Effector memory CD8-positive, alpha-beta T cell (primary cell): ENCODE data around the gene EPHA4.
A peak's percentile ranks its signal among the peaks of the same experiment; 100 is the strongest.

Experiments
- ATAC-seq: fragments of 150-1000 bp; cut with Tn5 transposase; replicated peaks from 2 replicates; pipeline ENCODE4 v1.10.0; 2021; ENCODE audit warnings: mild to moderate bottlenecking, moderate library complexity
- DNase-seq, 3 experiments: peaks; one replicate each; pipeline ENCODE4 v3.0.0; 2021
- H3K27ac Mint-ChIP-seq, 2 donors: one replicate each; pipeline ENCODE4 v1.8.0; 2022; ENCODE audit warnings: mild to moderate bottlenecking in 2 of 2, mixed read lengths in 2 of 2, moderate library complexity in 2 of 2
- H3K27me3 Mint-ChIP-seq, 2 donors: one replicate each; pipeline ENCODE4 v1.8.0; 2022; ENCODE audit warnings: mixed read lengths in 2 of 2
- H3K36me3 Mint-ChIP-seq: one replicate; pipeline ENCODE4 v1.8.0; 2022; ENCODE audit warnings: mild to moderate bottlenecking, moderate library complexity, mixed read lengths; ENCODE audit not compliant: insufficient read depth
- H3K4me1 Mint-ChIP-seq, 2 donors: one replicate each; pipeline ENCODE4 v1.8.0; 2022; ENCODE audit warnings: low read depth in 2 of 2, mixed read lengths in 2 of 2
- H3K4me3 Mint-ChIP-seq, 2 donors: one replicate each; pipeline ENCODE4 v1.8.0; 2022; ENCODE audit warnings: mild to moderate bottlenecking in 2 of 2, mixed read lengths in 2 of 2, moderate library complexity in 2 of 2
- H3K9me3 Mint-ChIP-seq, 2 donors: one replicate each; pipeline ENCODE4 v1.8.0; 2022; ENCODE audit warnings: mixed read lengths in 2 of 2

Gene EPHA4

DNA sequence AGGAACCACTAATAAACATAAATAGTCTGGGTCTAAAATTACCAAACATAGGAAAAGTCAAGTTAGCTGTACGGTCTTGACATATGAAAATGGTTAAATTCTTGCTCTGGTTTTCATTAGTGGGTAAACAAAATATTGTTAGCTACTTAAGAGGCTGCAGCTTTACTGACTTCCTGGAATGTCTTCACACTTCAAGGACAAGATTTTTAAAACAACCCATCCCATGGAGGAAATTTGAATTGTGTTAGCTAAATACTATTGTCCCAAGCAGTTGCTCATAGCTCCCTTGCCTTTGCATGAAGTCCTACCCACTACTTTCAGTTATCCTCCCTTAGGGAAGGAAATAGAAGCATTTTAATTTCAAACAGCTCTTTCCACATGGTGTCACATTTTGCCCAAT lies 128.5 kb downstream of the EPHA4 start:
- no peak for DNase-seq
- no peak for ATAC-seq
- Mint-ChIP-seq H3K4me1 (no peaks in the 10 kb centered on the region), H3K36me3 (peaks cover 25% of the 10 kb centered on the region), H3K27ac (no peak overlapping the region), H3K9me3 (no peaks in the 10 kb centered on the region), H3K27me3 (no peaks in the 10 kb centered on the region), H3K4me3 (no peak overlapping the region)

- ATAC-seq (no peak), DNase-seq (no peak)
- Mint-ChIP-seq H3K36me3 (peaks cover 35% of the 10 kb centered on the region), H3K9me3 (no peaks in the 10 kb centered on the region), H3K27ac (no peak overlapping the region), H3K4me3 (no peak overlapping the region), H3K4me1 (no peaks in the 10 kb centered on the region), H3K27me3 (no peaks in the 10 kb centered on the region)
Measured at GRCh38 chr2:221442128-221442527, 130.0 kb downstream of the EPHA4 start.

DNA sequence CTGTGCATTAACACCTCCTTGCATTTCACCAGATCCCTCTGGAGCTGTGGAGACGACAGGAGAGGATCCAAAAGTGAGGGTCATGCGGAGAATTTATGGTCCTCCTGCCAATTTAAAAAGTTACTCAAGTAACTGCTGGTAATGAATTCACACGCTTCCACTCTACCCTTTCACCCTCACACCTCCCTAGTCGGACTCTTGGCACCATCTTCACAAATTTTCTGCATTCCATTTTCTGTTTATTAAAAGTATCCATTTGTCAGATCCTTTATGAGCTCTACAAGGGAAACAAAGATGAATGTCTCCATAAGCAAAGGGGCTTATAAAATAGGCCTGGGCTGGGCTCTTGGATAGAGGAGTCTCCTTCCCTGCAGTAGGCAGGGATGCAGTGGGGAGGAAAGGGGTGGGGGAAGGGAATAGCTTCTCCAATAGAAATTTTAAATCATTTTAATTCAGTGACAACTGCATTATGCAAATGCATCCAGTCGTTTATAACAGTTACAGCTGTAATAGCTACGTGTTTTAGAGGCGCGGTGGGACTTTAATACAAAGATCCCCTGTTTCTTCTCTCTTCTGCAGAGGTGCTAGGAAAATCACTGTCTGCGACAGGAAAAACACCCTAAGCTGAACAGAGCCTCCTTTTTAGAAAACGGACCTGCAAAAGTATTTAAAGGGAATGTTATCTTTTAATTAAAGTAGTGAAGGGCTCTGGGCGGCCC lies 132.2 kb downstream of the EPHA4 start:
- H3K27ac Mint-ChIP-seq, result no peak overlapping the region
- ATAC-seq (no peak), DNase-seq (no peak)
- H3K36me3 Mint-ChIP-seq, result peaks cover 34% of the 10 kb centered on the region
- no peaks in the 10 kb centered on the region for H3K4me1 Mint-ChIP-seq
- H3K27me3 Mint-ChIP-seq, result no peaks in the 10 kb centered on the region
- H3K9me3 Mint-ChIP-seq, result no peaks in the 10 kb centered on the region
- no peak overlapping the region for H3K4me3 Mint-ChIP-seq

GRCh38 chr2:221437056-221437455 lies 135.0 kb downstream of the EPHA4 start:
- no peak overlapping the region for H3K4me3 Mint-ChIP-seq
- no peak for ATAC-seq
- no peaks in the 10 kb centered on the region for H3K4me1 Mint-ChIP-seq
- H3K27me3 Mint-ChIP-seq, result no peaks in the 10 kb centered on the region
- no peak overlapping the region for H3K27ac Mint-ChIP-seq
- no peak for DNase-seq
- no peaks in the 10 kb centered on the region for H3K9me3 Mint-ChIP-seq
- peaks cover 45% of the 10 kb centered on the region for H3K36me3 Mint-ChIP-seq

- Mint-ChIP-seq H3K4me1 (no peaks in the 10 kb centered on the region), H3K36me3 (peaks cover 36% of the 10 kb centered on the region), H3K4me3 (no peak overlapping the region), H3K9me3 (no peaks in the 10 kb centered on the region), H3K27me3 (no peaks in the 10 kb centered on the region), H3K27ac (no peak overlapping the region)
- DNase-seq, result no peak
- no peak for ATAC-seq
Measured at GRCh38 chr2:221435171-221435570, 136.9 kb downstream of the EPHA4 start.

DNA sequence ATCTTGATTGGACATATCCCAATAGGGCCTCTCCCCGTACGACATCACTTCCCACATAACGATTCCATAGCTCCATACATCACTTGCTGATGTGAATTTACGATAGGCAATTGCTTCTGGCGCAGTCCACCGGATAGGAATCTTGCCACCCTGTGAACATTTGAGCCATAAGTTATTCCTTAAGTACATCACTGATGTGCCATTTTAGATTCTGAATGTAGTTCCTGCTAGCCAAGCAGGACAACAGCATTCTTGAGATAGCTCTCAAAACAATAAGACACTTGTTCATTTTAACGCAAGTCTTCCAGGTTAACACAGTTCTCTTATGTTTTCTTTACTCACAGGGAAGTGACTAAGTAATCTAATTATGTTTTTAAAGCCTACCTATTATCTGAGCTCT lies 138.0 kb downstream of the EPHA4 start:
- Mint-ChIP-seq H3K27me3 (no peaks in the 10 kb centered on the region), H3K4me1 (no peaks in the 10 kb centered on the region), H3K36me3 (peaks cover 30% of the 10 kb centered on the region), H3K4me3 (no peak overlapping the region), H3K9me3 (no peaks in the 10 kb centered on the region), H3K27ac (no peak overlapping the region)
- DNase-seq (no peak), ATAC-seq (no peak)

DNA sequence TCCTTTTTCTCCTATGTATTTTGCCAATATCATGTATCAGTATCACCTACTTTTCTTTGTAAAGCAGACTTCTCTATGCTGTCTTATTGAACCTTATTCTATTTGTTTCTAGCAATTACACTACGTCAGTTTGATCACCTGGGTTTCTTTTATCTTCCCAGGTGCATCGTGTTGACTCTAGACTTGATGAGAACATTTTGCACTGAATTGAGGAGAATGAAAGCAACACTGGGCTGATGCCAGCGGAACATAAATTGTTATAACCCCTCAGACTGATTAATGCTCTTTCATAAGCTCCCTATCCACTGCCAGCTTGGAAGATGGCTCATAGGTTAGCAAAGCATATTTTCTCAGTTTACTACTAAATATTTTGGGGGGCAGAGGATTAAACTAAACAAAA lies 140.6 kb downstream of the EPHA4 start:
- H3K4me3 Mint-ChIP-seq, result no peak overlapping the region
- H3K9me3 Mint-ChIP-seq, result no peaks in the 10 kb centered on the region
- no peak overlapping the region for H3K27ac Mint-ChIP-seq
- no peaks in the 10 kb centered on the region for H3K27me3 Mint-ChIP-seq
- DNase-seq (no peak), ATAC-seq (no peak)
- H3K4me1 Mint-ChIP-seq, result no peaks in the 10 kb centered on the region
- peaks cover 15% of the 10 kb centered on the region for H3K36me3 Mint-ChIP-seq

DNA sequence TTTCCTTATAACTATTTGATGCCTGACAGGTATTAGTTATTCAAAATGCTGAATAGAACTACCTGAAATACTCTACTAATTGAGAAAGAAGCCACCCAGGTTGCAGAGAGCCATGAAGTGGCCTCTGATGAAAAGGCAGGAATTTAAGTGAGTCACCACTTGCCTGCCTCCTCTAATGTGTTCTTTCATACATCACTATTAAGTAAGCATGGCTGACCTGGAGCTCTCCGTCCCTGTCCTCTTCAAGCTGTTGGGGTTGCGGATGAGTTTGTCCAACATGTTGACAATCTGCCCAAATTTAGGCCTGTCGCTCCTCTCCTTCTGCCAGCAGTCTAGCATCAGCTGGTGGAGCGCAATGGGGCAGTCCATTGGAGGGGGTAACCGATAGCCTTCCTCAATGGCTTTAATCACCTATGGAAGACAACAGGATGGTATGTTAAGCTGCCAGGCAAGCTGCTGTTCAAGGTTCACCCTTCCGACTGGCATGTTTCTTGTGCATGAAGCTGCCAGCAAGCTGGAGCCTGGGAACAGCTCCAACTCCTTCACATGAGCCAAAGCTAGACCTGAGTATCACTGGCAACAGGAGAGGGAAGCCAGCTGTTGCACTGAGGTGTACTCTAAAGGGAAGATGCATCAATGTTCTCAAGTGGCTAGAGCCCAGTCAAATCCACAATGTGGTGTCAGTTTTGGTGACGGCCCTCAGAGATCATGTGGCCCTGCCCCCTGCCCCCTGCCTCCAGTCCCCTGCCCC lies 142.2 kb downstream of the EPHA4 start:
- Mint-ChIP-seq H3K27ac (no peak overlapping the region), H3K27me3 (no peaks in the 10 kb centered on the region), H3K4me1 (no peaks in the 10 kb centered on the region), H3K4me3 (no peak overlapping the region), H3K36me3 (peaks cover 16% of the 10 kb centered on the region), H3K9me3 (no peaks in the 10 kb centered on the region)
- ATAC-seq (no peak), DNase-seq (no peak)

DNA sequence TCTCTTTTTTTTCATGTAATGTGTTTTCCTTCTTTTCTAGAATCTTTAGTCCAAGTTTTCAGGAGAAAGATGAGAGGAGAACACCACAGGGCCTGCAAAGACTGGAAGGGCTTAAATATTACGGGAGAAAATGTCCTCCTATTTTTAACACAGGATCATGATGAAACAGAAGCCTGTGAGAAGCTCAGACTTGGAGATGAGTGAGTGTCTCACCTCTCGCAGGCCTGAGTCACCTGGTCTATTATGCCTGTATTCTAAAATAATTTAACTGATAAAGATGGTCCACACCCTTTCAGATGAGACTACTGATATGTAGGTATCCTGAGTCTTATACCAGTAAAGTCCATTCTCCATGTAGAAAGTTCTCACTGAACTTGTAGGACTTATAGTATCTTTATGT lies 143.2 kb downstream of the EPHA4 start:
- H3K4me3 Mint-ChIP-seq, result no peak overlapping the region
- ATAC-seq (no peak), DNase-seq (no peak)
- no peaks in the 10 kb centered on the region for H3K27me3 Mint-ChIP-seq
- peaks cover 16% of the 10 kb centered on the region for H3K36me3 Mint-ChIP-seq
- H3K27ac Mint-ChIP-seq, result peak overlapping the region in 1 of 2 donors; percentile 2
- no peaks in the 10 kb centered on the region for H3K4me1 Mint-ChIP-seq
- H3K9me3 Mint-ChIP-seq, result no peaks in the 10 kb centered on the region

DNA sequence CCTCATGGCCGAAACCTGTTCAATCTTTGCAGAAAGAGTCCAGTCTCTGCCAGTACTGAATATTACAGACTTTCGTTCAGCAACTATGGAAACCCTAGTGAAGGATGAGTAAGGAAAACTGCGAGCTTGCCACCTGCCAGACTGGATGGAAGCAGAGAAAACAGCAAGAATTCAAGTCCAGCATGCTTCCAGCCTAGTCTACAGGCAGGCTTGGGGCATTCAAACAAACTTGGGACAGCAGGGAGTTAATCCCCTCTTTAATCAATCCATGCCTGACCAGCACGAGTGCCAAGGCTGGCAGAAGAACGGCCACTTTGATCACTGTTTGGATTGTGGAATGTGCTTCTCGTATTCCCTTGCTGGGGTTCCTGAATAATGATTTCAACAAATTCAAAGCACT lies 145.2 kb downstream of the EPHA4 start:
- H3K4me3 Mint-ChIP-seq, result no peak overlapping the region
- no peak overlapping the region for H3K27ac Mint-ChIP-seq
- ATAC-seq (no peak), DNase-seq (no peak)
- no peaks in the 10 kb centered on the region for H3K4me1 Mint-ChIP-seq
- H3K36me3 Mint-ChIP-seq, result peaks cover 14% of the 10 kb centered on the region
- H3K27me3 Mint-ChIP-seq, result no peaks in the 10 kb centered on the region
- no peaks in the 10 kb centered on the region for H3K9me3 Mint-ChIP-seq

GRCh38 chr2:221425891-221426290 lies 146.2 kb downstream of the EPHA4 start:
- no peaks in the 10 kb centered on the region for H3K9me3 Mint-ChIP-seq
- DNase-seq (no peak), ATAC-seq (no peak)
- H3K27me3 Mint-ChIP-seq, result no peaks in the 10 kb centered on the region
- peaks cover 14% of the 10 kb centered on the region for H3K36me3 Mint-ChIP-seq
- H3K4me1 Mint-ChIP-seq, result no peaks in the 10 kb centered on the region
- no peak overlapping the region for H3K4me3 Mint-ChIP-seq
- H3K27ac Mint-ChIP-seq, result no peak overlapping the region

DNA sequence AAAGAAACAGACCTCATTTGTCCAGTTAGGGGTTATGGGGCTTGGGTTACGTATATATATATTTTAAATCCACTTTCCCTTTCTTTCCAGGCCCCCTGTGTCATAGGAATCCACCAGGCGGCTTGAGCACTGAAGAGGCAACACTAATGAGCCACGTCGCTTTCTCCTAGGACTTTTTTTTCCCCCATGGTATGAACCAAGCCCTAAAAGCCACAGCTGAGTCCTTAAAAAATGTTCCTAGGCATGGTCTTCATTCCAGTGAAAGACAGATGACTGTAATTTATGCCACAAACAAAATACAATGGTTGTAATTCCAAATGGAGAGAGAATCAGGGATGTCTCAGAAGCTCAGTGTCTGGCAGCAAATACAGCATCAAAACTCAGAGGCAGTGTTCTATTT lies 146.8 kb downstream of the EPHA4 start:
- Mint-ChIP-seq H3K36me3 (peaks cover 14% of the 10 kb centered on the region), H3K4me3 (no peak overlapping the region), H3K9me3 (no peaks in the 10 kb centered on the region), H3K27ac (no peak overlapping the region), H3K4me1 (peaks cover 2 to 3% of the 10 kb centered on the region in 2 donors), H3K27me3 (no peaks in the 10 kb centered on the region)
- no peak for ATAC-seq
- DNase-seq, result no peak

DNA sequence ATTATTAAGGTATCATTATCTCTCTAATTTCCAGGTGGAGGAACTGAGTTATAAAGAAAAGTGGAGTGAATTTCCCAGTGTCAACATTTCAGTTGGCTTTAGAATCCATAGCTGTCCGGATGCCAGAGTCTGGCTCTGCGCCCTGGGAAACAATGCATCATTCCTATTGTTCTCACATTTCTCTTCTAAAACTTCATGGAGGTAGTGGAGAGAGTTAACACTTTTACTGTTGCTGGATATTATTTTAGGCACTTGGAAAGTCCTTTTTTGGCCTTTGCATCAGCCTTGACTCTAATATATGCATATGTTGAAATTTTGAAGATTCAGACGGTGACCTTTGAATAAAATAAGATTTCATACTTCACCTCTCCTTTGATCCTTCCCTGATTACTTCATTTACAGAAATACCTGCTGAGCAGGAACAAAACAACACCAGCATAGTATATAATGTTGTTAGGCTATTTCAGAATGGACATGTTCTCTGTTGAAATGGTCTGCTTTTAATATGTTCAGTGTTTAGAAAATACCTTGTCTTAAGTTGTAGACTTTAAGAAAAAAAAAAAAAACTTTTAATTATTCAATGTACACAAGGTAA lies 148.8 kb downstream of the EPHA4 start:
- peaks cover 9 to 11% of the 10 kb centered on the region in 2 donors for H3K4me1 Mint-ChIP-seq
- no peaks in the 10 kb centered on the region for H3K27me3 Mint-ChIP-seq
- DNase-seq (no peak), ATAC-seq (no peak)
- H3K36me3 Mint-ChIP-seq, result peaks cover 14% of the 10 kb centered on the region
- H3K9me3 Mint-ChIP-seq, result no peaks in the 10 kb centered on the region
- peak overlapping the region in 1 of 2 donors; percentile 60 for H3K27ac Mint-ChIP-seq
- no peak overlapping the region for H3K4me3 Mint-ChIP-seq
